HK-2 (cell line): ENCODE measurements around the gene HSD11B2.

ENCODE experiments used
- DNase-seq: peaks from one replicate; pipeline ENCODE4 v3.0.0-alpha.2; 2018; ENCODE audit not compliant: unreplicated experiment

Gene HSD11B2

DNA sequence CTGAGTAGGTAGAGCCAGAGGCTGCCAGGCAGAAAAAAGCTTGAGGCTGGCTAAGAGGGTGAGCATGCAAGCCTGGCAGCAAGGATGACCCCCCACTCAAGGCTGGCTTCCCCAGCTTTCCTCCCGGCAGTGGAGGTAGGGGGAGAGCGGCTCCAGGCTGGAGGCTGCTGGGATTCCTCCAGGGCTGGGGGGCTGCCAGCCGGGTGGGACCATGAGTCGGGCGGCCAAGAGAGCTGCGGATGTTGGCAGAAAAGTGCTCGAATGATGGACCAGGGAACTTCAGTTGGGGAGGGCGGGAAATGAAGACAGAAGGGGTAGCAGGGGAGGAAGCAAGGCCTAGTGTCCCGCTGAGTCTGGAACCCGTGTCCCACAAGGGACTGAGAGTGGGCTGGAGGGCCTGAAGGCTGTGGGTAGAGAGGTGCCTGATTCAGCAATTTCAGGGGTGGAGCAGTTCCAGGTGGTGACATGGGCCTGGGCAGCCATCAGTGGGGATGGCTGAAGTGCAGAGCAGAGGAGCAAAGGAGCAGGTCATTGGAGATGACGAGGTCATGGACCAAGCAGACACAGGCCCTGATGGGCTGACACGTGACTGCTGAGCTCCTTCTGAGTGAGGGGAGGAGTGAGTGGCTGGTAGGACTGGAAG, 20.3 kb downstream of the HSD11B2 start:
- no peak for DNase-seq

DNA sequence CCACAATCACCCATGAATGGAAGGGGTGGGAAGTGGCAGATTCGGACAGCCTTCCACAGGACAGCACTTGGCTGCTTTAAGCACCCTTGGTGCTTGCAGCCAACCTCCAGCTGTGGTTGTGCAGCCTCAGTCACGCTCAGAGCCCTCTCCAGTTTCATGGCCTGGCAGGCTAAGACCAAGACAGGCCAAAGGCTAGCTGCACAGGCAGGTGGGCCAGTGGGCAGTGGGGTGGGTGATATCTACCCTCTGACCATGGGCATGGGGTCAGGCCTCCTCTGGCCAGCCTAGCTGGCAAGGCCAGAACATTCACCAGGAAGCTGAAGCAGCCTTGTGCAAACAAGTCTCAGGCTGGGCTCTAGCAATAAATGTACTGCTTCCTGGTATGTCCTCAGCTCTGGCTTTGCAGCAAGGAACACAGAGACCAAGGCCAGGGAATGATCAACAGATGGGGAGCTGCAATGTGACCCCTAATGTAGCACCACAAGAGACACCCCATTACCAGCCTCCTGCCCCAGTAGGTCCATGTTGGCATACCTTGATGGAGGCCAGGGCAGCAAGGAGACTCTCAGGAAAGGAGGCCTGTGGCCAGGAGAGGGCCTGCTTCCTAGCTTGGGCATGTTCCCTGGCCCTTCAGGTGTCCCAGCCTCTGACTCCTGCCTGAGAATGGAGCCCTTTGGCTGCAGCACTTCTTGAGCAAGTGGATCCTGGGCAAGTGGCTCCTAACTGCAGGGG, 20.9 kb downstream of the HSD11B2 start:
- DNase-seq: no peak

DNA sequence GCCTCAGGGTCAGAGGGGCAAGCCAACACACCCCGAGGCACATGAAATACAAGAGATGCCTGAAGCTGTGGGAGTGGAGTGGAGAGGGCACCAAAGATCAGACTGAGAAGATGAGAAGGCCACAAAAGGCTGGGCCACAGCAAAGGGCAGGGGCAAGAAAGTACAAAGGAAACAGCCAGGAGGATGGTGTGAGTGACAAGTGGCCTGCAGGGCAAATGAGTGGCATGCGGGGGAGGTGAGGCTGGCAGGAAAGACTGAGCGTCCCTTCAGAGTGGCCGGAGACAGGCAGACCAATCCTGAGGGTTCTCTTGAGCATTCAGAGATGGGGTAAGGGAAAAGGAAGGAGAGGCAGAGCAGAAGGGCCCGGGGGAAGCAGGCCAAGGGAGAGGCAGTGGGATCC, 23.2 kb downstream of the HSD11B2 start:
- DNase-seq: no peak

DNA sequence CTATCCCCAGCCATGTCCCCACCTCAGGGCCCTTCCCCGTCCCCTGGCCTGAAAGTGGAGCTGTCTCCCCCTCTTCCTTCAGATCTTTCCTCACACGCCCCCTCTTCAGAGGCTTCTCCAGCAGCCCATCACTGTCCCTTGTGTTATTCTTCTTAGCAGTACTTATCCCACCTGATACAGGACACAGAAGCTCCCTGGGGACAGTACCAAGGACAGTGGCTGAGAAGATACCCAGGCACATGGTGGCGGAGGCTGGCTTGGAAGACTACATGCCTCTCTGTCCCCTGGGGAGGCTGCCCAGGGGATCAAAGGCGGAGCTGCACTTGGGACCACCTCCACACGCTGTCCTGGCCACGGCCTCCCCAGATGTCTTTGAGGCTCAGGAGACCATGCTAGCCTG, 23.9 kb downstream of the HSD11B2 start:
- no peak for DNase-seq

DNA sequence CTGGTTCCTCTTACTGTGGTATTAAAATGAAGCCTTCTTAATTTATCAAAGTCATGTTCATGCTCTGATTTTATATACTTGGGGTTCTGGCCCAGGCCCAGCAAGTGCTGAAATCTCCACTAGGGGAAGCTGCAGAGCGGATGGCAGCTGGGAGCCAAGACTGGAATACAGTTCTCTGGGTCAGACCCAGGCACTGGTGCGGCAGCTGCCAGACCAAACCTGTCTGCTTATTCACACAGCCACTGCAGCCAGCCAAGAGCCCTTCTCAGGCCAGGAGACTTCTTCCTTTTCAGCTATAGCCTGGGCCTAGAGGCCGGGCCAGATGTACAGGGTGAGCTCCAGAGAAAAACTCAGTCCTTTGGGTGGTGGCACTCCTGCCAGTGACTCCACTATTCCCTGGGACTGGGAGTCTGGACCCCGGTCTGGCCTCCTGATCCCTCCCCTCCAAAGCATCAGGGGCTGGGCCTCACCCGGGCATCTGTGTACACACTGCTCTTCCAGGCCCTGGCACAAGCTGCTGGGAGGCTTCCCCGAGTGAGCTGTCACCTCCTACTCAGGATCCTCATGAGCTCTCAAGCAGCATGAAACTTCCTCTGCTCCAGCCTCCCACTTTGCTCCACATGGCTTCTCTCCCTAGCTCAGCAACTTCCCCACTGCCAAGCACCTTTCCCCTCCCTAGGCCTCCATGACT, 25.6 kb downstream of the HSD11B2 start:
- DNase-seq: no peak

DNA sequence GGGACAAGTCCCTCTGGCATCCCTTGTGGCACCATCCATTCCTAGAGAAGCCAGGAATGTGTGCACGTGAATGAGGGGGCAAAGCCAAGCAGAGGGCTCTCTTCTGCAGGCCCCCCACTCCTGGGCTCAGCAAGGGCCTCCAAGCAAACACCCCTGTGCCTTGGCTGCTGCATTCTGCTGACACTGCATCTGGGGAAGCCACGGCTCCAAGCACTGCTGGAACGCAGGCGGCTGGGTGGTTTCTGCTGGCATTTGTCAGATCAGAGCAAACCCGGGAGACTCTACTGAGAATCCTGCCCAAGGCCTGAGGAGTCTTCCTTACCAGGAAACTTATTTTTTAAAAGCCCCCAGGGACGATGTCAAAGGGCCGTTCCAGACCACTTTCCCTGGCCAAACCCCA, 26.7 kb downstream of the HSD11B2 start:
- no peak for DNase-seq

DNA sequence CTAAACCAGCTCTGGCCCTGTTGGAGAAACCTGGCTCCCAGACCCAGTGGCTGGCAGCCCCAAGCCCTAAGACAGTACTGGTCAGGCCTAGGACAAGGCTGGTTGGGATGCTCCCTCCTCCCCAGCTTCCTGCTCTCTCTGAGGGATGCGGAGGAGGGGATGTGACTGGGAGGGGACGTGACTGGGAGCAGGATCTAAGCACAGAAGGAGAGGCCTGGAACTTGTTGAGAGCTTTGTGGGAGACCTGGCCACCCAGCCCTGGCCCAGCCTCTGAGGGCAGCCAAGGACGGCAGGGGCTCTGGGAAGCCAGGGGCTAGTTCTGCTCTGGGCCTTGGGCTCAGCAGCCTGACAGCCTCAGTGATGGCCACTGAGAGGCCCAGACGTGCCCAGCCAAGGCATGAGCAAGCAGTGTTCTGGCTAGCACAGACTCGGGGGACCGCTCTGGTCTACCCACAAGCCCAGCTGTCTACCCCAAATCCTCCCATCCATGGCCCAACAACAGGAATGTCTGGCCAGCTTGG, 27.3 kb downstream of the HSD11B2 start:
- no peak for DNase-seq

DNA sequence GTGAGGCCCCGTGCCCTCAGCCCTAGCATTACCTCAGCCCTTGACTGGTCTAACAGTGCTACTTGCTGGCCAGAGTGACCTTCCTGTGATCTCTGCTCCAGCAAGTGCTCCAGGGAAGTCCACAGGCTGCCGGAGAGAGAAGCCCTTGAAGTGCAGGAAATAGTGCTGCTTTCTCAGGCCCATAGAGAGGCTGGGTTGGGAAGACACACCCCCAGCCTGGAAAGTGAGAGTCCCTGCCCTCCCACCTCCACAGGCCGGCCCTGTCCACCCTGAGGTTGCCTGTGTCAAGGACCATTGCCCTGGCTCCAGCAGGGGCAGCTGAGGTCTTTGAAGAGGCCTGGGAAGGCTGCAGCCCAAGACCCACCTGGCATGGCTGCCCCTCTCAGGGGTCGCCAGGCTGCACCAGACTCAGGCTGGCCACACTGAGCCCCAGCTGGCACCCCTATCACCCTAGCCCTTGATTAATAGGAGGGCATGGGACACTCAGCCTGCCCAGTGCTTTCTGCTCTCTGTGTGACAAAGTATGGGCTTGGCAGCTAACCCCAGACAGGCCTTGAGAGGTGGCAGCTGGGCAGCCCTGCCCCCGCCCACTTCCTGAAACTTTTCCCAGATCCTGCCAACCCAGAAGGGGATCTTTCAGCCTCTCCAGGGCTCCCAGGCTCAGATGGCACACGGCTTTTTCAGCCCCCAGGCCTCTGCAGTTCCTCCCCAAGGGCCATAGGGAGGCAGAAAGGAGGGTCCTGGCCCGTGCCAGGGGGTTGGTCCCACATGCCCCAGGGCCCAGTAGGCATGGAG, 28.3 kb downstream of the HSD11B2 start:
- no peak for DNase-seq

DNA sequence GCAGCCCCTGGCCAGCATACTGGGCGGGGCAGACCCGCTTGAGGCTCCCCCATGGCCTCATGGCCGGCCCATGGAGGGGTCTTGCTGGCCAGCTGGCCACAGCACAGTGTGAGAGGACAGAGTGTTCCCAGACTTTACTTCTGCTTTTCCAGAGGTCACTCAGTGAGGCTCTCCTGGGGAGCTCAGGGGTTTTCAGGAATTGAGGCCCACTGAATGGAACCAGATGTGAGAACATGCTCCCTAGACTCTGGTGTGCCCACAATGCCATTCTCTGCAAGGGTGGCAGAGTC, 28.9 kb downstream of the HSD11B2 start:
- DNase-seq: no peak

DNA sequence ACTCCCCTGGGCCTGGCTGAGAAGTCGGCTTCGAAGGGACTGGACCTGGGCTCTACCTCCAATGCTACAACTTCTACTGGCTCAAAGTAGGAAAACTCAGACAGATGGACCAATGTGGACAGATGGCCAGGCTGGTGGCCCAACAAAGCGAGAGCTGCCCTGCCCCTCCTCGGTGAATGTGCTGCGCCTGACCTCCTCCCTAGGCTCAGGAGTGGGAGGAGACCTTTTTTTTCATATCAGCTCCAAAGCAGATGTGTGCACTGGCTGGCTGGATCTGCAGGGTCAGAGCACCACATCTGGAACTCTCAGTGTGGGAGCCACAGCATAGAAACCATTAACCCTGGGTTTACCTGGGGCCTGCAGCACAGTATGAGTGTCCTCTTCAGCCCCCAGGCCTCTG, 29.2 kb downstream of the HSD11B2 start:
- DNase-seq: no peak

DNA sequence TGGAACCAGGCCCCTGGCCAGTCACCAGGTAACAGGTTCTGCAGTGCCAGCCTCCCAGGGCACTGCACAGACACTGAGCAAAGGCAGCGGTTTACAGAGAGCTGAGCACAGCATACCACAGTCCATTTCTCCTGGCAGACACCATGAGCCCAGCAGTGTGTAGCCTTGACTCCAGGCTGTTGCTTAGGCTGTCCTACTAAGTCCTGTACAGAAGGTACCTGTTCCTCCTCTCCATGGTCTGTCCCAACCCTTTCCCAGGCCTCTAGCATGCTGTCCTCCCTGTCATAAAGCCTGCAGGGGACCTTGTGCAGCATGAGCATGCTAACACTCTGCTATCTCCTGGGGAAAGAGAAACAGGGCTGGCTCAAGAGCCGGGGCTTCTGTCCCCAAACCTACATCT, 30.0 kb downstream of the HSD11B2 start:
- DNase-seq: no peak

DNA sequence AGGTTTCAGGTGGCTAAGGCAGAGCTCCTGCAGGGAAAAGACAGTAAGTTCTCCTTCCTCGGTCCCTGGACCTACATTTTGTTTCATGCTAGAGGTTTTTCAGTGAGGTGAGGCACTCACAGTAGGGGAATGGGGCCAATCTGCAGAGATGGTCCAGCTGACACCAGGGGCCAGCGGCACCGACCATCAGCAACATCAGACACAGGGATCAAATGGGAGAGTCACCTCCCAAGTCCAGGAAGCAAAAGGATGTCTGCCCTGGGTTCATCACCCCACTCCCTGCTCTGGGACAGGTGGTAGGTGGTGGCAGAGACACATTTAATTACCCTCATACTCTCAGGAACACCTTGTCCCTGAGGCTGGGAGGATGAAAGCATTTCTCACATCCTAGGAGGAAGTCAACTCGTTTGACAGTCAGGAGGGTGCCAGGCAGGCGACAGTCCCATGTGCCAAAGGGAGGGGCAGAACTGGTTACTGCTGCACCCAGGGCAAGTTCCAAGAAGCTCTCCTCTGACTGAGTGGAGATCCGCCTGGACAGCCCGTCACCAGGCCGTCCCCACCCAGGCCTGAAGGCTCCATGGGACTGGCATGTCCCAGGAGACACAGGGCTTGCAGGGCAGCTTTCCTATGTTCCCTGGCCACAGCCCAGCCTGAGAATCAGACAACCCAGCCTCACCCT, 30.8 kb downstream of the HSD11B2 start:
- DNase-seq: no peak

DNA sequence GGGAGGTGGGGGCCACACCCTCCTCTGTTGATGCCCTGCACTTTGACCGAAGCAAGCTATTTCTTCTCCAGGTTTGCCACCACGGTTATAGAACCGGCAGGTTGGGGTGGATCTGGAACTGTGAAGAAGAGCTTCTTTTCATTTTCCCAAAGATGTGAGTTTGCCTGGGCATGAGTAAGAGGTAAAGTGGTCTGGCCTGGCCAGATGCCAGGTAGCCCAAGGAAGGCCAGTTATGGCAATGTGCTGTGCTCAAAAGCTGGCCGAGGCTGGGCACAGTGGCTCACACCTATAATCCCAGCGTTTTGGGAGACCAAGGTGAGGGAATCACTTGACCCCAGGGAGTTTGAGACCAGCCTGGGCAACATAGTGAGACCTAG, 31.3 kb downstream of the HSD11B2 start:
- DNase-seq: no peak

DNA sequence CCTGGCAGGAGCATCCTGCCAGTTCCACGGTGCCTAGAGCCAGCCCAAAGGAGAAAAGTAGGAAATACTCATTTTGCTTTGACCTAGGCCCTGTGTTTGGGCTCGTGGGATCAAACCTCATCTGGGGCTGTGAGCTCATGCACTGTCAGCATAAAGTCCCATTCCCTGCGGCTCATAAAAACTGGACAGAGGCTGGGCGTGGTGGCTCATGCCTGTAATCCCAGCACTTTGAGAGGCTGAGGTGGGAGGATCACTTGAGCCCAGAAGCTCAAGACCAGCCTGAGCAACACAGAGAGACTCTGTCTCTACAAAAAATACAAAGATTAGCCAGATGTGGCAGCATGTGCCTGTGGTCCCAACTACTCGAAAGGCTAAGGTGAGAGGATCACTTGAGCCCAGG, 32.1 kb downstream of the HSD11B2 start:
- no peak for DNase-seq

DNA sequence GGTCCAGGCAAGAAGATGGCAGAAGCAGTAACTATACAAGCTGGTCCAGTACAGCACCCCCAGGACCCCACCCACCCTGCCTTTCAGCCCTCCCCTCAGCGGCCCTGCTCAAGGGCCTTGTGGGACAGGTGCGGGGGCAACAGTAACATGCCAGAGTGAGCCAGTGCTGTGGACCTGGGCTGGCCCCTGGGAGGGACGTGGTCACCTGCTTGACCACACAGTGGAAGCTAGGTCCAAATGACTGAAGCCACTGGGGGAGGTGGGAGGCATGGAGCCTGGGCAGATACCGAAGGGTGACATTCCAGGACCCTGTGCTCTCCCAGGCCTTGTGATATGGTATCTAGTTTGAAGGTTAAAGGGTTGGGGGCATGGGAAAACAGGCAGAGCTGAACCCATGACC, 32.8 kb downstream of the HSD11B2 start:
- no peak for DNase-seq

DNA sequence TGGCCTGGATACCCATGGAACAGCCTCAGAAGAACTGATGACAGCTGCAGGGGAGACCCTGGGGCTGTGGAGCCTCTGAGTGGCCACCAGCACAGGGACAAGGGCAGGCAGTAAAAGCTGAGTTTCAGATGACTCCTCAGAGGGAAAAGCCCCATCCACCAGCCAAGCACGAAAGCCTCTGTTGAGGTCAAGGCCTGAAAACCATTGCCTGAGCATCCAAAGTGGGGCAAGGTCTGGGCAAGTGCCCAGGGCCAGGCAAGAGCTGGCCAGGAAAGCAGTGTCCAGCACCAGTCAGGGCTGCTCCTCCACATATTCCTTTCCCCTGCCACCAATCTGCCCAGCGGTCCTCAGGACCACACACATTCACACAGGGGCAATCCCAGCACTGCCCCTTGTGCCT, 33.6 kb downstream of the HSD11B2 start:
- DNase-seq: no peak

DNA sequence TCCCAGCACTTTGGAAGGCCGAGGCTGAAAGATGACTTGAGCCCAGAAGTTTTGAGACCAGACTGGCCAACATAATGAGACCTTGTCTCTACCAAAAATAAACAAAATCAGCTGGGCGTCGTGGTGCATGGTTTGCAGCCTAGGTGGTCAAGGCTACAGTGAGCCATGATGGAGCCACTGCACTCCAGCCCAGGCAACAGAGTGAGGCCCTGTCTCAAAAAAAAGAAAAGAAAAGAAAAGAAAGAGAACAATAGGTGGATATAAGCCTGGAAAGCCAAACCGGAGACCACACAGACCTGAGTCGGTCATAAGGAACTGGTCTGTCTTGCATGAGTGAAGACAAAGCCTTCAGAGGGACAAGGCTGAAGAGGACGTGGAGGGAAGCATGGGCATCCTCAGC, 35.7 kb downstream of the HSD11B2 start:
- DNase-seq: no peak

DNA sequence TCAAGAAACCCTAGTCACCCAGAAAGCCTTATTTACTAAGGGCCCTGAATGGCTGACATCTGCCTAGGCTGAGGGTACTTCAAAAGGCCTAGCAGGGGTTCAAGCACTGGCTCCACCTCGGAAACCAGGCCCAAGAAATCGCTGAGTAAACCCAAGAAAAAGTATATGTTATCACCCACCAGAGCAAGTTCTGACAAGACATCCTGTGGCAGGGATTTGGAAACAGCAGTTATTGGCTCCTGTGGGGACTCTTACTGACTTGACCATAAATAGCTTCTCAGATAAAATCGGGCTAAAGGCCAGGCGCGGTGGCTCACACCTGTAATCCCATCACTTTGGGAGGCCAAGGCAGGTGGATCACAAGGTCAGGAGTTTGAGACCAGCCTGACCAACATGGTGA, 37.8 kb downstream of the HSD11B2 start:
- no peak for DNase-seq

DNA sequence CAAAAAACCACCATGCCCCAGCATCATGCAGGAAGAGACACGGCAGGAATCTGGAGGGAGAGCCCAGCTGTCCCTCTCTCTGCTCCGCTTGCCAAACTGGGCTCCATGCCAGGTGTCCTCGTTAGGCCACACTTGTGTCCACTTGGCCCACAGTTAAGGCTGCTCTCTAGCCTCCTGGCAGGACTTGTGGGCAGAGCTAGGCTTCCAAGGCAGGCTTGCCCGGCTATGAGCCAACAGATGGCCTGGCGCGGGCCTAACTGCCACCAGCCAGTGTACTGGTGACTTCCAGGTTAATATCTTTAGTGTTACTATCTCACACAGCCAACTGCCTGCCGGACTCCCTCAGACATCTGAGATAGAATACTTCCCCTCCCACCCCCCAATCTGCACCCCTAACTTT, 39.4 kb downstream of the HSD11B2 start:
- no peak for DNase-seq

DNA sequence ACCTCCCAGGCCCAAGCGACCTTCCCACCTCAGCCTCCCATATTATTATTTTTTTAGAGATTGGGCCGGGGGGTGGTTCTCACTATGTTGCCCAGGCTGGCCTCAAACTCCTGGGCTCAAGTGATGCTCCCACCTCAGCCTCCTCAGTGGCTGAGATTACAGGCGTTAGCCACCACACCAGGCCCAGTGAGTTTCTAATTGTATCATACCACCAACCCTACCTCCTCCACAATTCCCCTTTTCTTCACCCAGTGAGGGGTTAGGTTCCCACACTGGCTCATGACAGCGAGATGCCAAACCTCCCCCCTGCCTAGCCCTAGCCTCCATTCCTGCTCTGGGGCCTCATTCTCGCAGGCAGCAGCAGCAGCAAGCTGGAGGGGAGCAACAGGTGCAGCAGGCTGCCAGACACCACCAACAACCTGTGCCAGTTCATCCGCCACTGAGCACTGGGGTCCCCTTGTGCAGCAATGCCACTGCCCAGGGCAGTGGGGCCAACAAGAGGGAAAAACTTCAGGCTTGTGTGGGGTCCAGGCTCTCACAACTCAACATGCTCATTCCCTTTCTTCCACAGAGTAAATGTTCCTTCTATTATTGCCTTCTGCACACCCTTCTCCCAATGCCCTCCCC, 41.0 kb downstream of the HSD11B2 start:
- DNase-seq: no peak
